LNCAP (cell line): ENCODE results near the gene PALLD.

Source experiments
- CTCF ChIP-seq: fragments of 450-650 bp; IDR thresholded peaks from 2 replicates; pipeline ENCODE4 v1.5.1; 2017; ENCODE audit warnings: mild to moderate bottlenecking

PALLD gene

DNA sequence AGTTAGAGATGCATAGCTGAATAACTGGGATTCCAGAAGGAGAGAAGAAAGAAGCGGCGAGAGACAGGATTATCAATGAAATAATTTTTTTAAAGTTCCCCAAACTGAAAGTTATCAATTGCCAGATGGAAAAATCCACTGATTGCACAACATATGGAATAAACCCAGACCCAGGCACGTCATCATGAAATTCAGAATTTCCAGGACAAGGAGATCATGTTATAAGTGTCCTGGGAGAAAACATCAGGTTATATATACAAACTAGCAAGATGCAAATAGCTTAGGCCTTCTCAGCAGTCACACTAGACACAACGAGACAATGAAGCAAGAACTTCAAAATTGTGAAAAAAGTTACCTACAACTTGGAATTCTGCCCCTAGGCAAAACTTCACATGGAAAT is 200.0 kb downstream of the PALLD start:
- TF ChIP-seq CTCF = no peak

DNA sequence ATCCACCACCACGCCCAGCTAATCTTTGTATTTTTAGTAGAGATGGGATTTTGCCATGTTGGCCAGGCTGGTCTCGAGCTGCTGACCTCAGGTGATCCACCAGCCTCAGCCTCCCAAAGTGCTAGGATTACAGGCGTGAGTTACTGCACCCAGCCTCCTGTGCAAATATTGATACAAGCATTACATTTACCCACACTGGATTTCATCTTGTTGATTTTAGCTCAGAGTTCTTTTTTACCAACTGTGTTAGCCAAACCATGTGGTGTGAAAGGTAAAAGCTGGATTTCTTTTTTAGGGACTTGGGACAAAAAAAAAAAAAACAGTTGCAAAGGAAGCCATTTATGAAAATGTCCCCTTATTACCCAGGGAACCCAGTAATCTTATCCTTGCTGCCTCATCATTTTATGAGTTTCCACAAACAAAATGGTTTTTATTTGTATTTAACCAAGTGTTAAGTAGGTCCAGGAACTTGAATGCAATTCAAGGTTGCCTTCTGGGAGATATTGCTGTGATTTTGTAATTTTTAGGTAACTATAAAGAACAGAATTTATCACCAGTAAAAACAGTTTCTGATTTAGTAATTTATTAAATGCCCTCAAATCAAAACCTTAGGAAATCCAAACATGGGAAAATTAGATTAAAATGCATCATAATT is 202.5 kb downstream of the PALLD start:
- no peak for TF ChIP-seq CTCF

GRCh38 chr4:168701061-168701460 is 204.2 kb downstream of the PALLD start:
- no peak for TF ChIP-seq CTCF

DNA sequence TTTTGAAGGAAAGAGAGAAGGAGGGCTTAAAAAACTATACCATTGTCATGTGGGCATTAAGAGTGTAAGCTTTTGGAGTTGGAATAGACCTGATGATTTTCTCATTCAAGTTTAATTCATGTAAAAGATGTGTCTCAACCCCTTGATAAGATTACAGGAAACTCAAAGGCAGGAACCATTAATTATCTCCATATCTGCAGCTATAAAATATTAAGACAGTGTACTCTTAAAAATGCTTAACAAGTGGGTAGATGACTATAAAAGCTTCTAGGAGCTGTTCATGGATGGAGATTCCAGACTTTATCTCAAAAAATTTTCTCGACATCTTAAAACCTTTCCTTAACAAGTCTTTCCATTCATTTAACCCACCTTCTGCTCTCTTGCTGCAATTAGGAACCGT is 208.3 kb downstream of the PALLD start:
- no peak for TF ChIP-seq CTCF

GRCh38 chr4:168707205-168707604 is 210.4 kb downstream of the PALLD start:
- no peak for TF ChIP-seq CTCF

- no peak for TF ChIP-seq CTCF
Observed at GRCh38 chr4:168708108-168708507, 211.3 kb downstream of the PALLD start.

- TF ChIP-seq CTCF = peak; percentile 55
Observed at GRCh38 chr4:168710353-168710946, 213.6 kb downstream of the PALLD start.
